Neural progenitor cell (in vitro differentiated cells): Measurements from ENCODE around the gene DRAP1. TPM values are rescaled to one million over a fixed set of nuclear protein-coding genes. Genes with fewer than 3 reads are reported as not detected.

ENCODE experiments used
- DNase-seq: peaks from one replicate; pipeline ENCODE4 v3.0.0-alpha.2; 2016; ENCODE audit warnings: low spot score
- H2AFZ ChIP-seq: fragments of 200-600 bp; sonication (generic); replicated peaks from 2 replicates; pipeline ENCODE4 v1.6.1; 2016; ENCODE audit warnings: antibody characterized with exemption
- H3F3A ChIP-seq: fragments of 200-600 bp; sonication (generic); 2 replicates; pipeline ENCODE4 v1.6.1; 2016; ENCODE audit warnings: antibody characterized with exemption, low read depth
- H3K27ac ChIP-seq: fragments of 200-600 bp; sonication (generic); 2 replicates; pipeline ENCODE4 v1.5.1; 2016; ENCODE audit warnings: mild to moderate bottlenecking
- H3K27me3 ChIP-seq: fragments of 200-600 bp; sonication (generic); 2 replicates; pipeline ENCODE4 v1.6.1; 2016; ENCODE audit warnings: mild to moderate bottlenecking, moderate library complexity
- H3K36me3 ChIP-seq: fragments of 200-600 bp; sonication (generic); 2 replicates; pipeline ENCODE4 v1.5.1; 2016
- H3K4me1 ChIP-seq: fragments of 200-600 bp; sonication (generic); 2 replicates; pipeline ENCODE4 v1.6.1; 2016; ENCODE audit warnings: mixed run types
- H3K4me2 ChIP-seq: fragments of 200-600 bp; sonication (generic); 2 replicates; pipeline ENCODE4 v1.6.1; 2016
- H3K4me3 ChIP-seq: fragments of 200-600 bp; sonication (generic); 2 replicates; pipeline ENCODE4 v1.5.1; 2016
- H3K79me2 ChIP-seq: fragments of 200-600 bp; sonication (generic); 2 replicates; pipeline ENCODE4 v1.6.1; 2016; ENCODE audit warnings: low read depth
- H3K9ac ChIP-seq: fragments of 200-600 bp; sonication (generic); 2 replicates; pipeline ENCODE4 v1.6.1; 2016
- H3K9me3 ChIP-seq: fragments of 200-600 bp; sonication (generic); 2 replicates; pipeline ENCODE4 v1.5.1; 2016; ENCODE audit warnings: low read depth
- H4K20me1 ChIP-seq: fragments of 200-600 bp; sonication (generic); 2 replicates; pipeline ENCODE4 v1.6.1; 2016; ENCODE audit warnings: low read depth
- H3K27ac Mint-ChIP-seq: 3 replicates; pipeline ENCODE4 v1.8.0; 2021; ENCODE audit warnings: mixed read lengths
- H3K27me3 Mint-ChIP-seq: 2 replicates; pipeline ENCODE4 v1.8.0; 2022; ENCODE audit warnings: low read depth, mild to moderate bottlenecking, inconsistent platforms, moderate library complexity, mixed read lengths; ENCODE audit not compliant: insufficient read depth
- H3K36me3 Mint-ChIP-seq: 3 replicates; pipeline ENCODE4 v1.8.0; 2021; ENCODE audit warnings: mixed read lengths
- H3K4me1 Mint-ChIP-seq: 3 replicates; pipeline ENCODE4 v1.8.0; 2021; ENCODE audit warnings: mixed read lengths
- H3K4me3 Mint-ChIP-seq: 3 replicates; pipeline ENCODE4 v1.8.0; 2021; ENCODE audit warnings: mild to moderate bottlenecking, moderate library complexity, mixed read lengths
- H3K9me3 Mint-ChIP-seq: 3 replicates; pipeline ENCODE4 v1.8.0; 2020; ENCODE audit warnings: mixed read lengths
- CTCF ChIP-seq: fragments of 200-600 bp; sonication (generic); IDR thresholded peaks from 2 replicates; pipeline ENCODE4 v1.5.1; 2017; ENCODE audit warnings: antibody characterized with exemption, mild to moderate bottlenecking
- EZH2 ChIP-seq: fragments of 200-600 bp; sonication (generic); IDR thresholded peaks from 2 replicates; pipeline ENCODE4 v1.6.1; 2017; ENCODE audit warnings: antibody characterized with exemption, mild to moderate bottlenecking, moderate library complexity
- EZH2phosphoT487 ChIP-seq: fragments of 200-600 bp; sonication (generic); IDR thresholded peaks from 2 replicates; pipeline ENCODE4 v1.6.1; 2017; ENCODE audit warnings: antibody characterized with exemption
- total RNA-seq: library from RNA; depleted of rRNA; stranded (reverse); fragments of >200 nt; gene quantifications from 2 replicates; pipeline ENCODE4 v1.2.3, GENCODE V29; 2015; ENCODE audit warnings: low replicate concordance

DRAP1 gene
- total RNA-seq, 1 donor from 2014 or later: 51.0 TPM

- Histone ChIP-seq H3F3A (no peaks in the 10 kb centered on the region), H3K79me2 (no peaks in the 10 kb centered on the region), H3K27ac (no peak overlapping the region), H3K9me3 (no peaks in the 10 kb centered on the region), H3K36me3 (no peaks in the 10 kb centered on the region), H3K27me3 (no peaks in the 10 kb centered on the region), H3K4me1 (no peaks in the 10 kb centered on the region), H3K9ac (peak overlapping the region; percentile 27), H4K20me1 (no peaks in the 10 kb centered on the region), H2AFZ (no peak overlapping the region), H3K4me2 (no peak overlapping the region), H3K4me3 (no peak overlapping the region)
- no peak overlapping the region for H3K4me3 Mint-ChIP-seq
- TF ChIP-seq CTCF (no peak), EZH2phosphoT487 (no peak), EZH2 (no peak)
- no peaks in the 10 kb centered on the region for H3K4me1 Mint-ChIP-seq
- no peak overlapping the region for H3K27ac Mint-ChIP-seq
- no peak for DNase-seq
- H3K9me3 Mint-ChIP-seq: no peaks in the 10 kb centered on the region
- H3K36me3 Mint-ChIP-seq: peaks cover 4% of the 10 kb centered on the region
- peaks cover 9% of the 10 kb centered on the region for H3K27me3 Mint-ChIP-seq
Observed at GRCh38 chr11:65953471-65953870, 34.2 kb downstream of the DRAP1 start.

GRCh38 chr11:65954771-65955170, 35.5 kb downstream of the DRAP1 start:
- Histone ChIP-seq H3K79me2 (no peaks in the 10 kb centered on the region), H3K9ac (no peak overlapping the region), H3K36me3 (no peaks in the 10 kb centered on the region), H3F3A (no peaks in the 10 kb centered on the region), H3K27me3 (no peaks in the 10 kb centered on the region), H3K9me3 (no peaks in the 10 kb centered on the region), H3K4me2 (no peak overlapping the region), H4K20me1 (no peaks in the 10 kb centered on the region), H2AFZ (no peak overlapping the region), H3K4me3 (no peak overlapping the region), H3K4me1 (no peaks in the 10 kb centered on the region), H3K27ac (no peak overlapping the region)
- Mint-ChIP-seq H3K4me1 (no peaks in the 10 kb centered on the region), H3K27me3 (peaks cover 3% of the 10 kb centered on the region), H3K4me3 (no peak overlapping the region), H3K27ac (peak overlapping the region; percentile 42), H3K9me3 (no peaks in the 10 kb centered on the region), H3K36me3 (peaks cover 4% of the 10 kb centered on the region)
- no peak for TF ChIP-seq CTCF
- TF ChIP-seq EZH2phosphoT487: no peak
- no peak for TF ChIP-seq EZH2
- no peak for DNase-seq

- H3K36me3 Mint-ChIP-seq: peaks cover 10% of the 10 kb centered on the region
- peak overlapping the region; percentile 60 for H3K9ac ChIP-seq
- H3K27ac ChIP-seq: no peak overlapping the region
- no peak overlapping the region for H3K4me2 ChIP-seq
- H3K36me3 ChIP-seq: no peaks in the 10 kb centered on the region
- peaks cover 18% of the 10 kb centered on the region for H3K79me2 ChIP-seq
- H3K27me3 Mint-ChIP-seq: peaks cover 3% of the 10 kb centered on the region
- H3K4me3 ChIP-seq: no peak overlapping the region
- H3F3A ChIP-seq: peaks cover 4% of the 10 kb centered on the region
- H3K4me1 Mint-ChIP-seq: peaks cover 19% of the 10 kb centered on the region
- H3K9me3 Mint-ChIP-seq: no peaks in the 10 kb centered on the region
- H3K27me3 ChIP-seq: no peaks in the 10 kb centered on the region
- peaks cover 9% of the 10 kb centered on the region for H3K4me1 ChIP-seq
- no peak for TF ChIP-seq EZH2
- H3K9me3 ChIP-seq: no peaks in the 10 kb centered on the region
- H4K20me1 ChIP-seq: peaks cover 11% of the 10 kb centered on the region
- H3K4me3 Mint-ChIP-seq: no peak overlapping the region
- DNase-seq: no peak
- no peak overlapping the region for H2AFZ ChIP-seq
- no peak overlapping the region for H3K27ac Mint-ChIP-seq
Observed at GRCh38 chr11:65958291-65958690, 39.1 kb downstream of the DRAP1 start.

- H3K9me3 Mint-ChIP-seq: no peaks in the 10 kb centered on the region
- no peaks in the 10 kb centered on the region for H3K36me3 ChIP-seq
- H3K4me2 ChIP-seq: no peak overlapping the region
Observed at GRCh38 chr11:65958774-65959420, 39.7 kb downstream of the DRAP1 start.

More at GRCh38 chr11:65958774-65959420, 39.7 kb downstream of the DRAP1 start:
- H3F3A ChIP-seq: peaks cover 4% of the 10 kb centered on the region
- no peaks in the 10 kb centered on the region for H3K9me3 ChIP-seq
- Mint-ChIP-seq H3K4me1 (peaks cover 22% of the 10 kb centered on the region), H3K27ac (no peak overlapping the region), H3K36me3 (peaks cover 10% of the 10 kb centered on the region), H3K4me3 (no peak overlapping the region), H3K27me3 (peaks cover 3% of the 10 kb centered on the region)
- H3K27ac ChIP-seq: no peak overlapping the region
- H3K9ac ChIP-seq: peak overlapping the region; percentile 60
- DNase-seq: no peak
- H3K79me2 ChIP-seq: peaks cover 24% of the 10 kb centered on the region
- no peak for TF ChIP-seq EZH2
- no peak for TF ChIP-seq CTCF
- no peak for TF ChIP-seq EZH2phosphoT487
- H3K4me3 ChIP-seq: no peak overlapping the region
- no peaks in the 10 kb centered on the region for H3K27me3 ChIP-seq
- H3K4me1 ChIP-seq: peaks cover 9% of the 10 kb centered on the region
- peaks cover 15% of the 10 kb centered on the region for H4K20me1 ChIP-seq
- H2AFZ ChIP-seq: no peak overlapping the region
